Erythroblast (primary cell): ENCODE data around the gene PLCXD3.

Source experiments
- GATA1 ChIP-seq: IDR thresholded peaks from 2 replicates; pipeline ENCODE4 v1.6.1; 2011; ENCODE audit warnings: low read depth, mild to moderate bottlenecking, control low read depth, low read length, moderate library complexity
- POLR2A ChIP-seq: IDR thresholded peaks from 2 replicates; pipeline ENCODE4 v1.6.1; 2011; ENCODE audit warnings: mild to moderate bottlenecking, low read length

GRCh38 chr5:41305056-41305455, 205.3 kb downstream of the PLCXD3 start:
- TF ChIP-seq POLR2A (no peak), GATA1 (no peak)
